Natural killer cell treated with Interleukin-12 subunit alpha and Interleukin-12 subunit beta and Interleukin-15 and Interleukin-18, amount 100 ng/mL, for 72 hours (primary cell): ENCODE results near the gene POLR2L. TPM values are rescaled to one million over a fixed set of nuclear protein-coding genes. Genes with fewer than 3 reads are reported as not detected.

Experiments
- ATAC-seq, 2 donors: fragments of 150-1000 bp; cut with Tn5 transposase in 1 of 2; sonication (Bioruptor Pico), chemical (Tn5 transposase) in 1 of 2; 2 replicates each; pipeline ENCODE4 v1.10.0; 2021
- DNase-seq: peaks from one replicate; pipeline ENCODE4 v3.0.0; 2022; ENCODE audit warnings: low spot score
- H3K27ac Mint-ChIP-seq, 2 donors: 1 replicate in 1 of 2; 2 replicates in 1 of 2; pipeline ENCODE4 v1.8.0; 2022; ENCODE audit warnings: mixed read lengths in 2 of 2, mild to moderate bottlenecking in 1 of 2, moderate library complexity in 1 of 2
- H3K27me3 Mint-ChIP-seq, 2 donors: 1 replicate in 1 of 2; 2 replicates in 1 of 2; pipeline ENCODE4 v1.8.0; 2022; ENCODE audit warnings: mixed read lengths in 2 of 2
- H3K36me3 Mint-ChIP-seq: one replicate; pipeline ENCODE4 v1.8.0; 2022; ENCODE audit warnings: mixed read lengths
- H3K4me1 Mint-ChIP-seq, 2 donors: 1 replicate in 1 of 2; 2 replicates in 1 of 2; pipeline ENCODE4 v1.8.0; 2022; ENCODE audit warnings: low read depth in 2 of 2, mixed read lengths in 2 of 2, mild to moderate bottlenecking in 1 of 2
- H3K4me3 Mint-ChIP-seq: one replicate; pipeline ENCODE4 v1.8.0; 2022; ENCODE audit warnings: mixed read lengths
- H3K9me3 Mint-ChIP-seq: 2 replicates; pipeline ENCODE4 v1.8.0; 2022; ENCODE audit warnings: mixed read lengths
- total RNA-seq, 2 donors: library from RNA; stranded (reverse); gene quantifications; one replicate each; pipeline ENCODE4 v1.2.3, GENCODE V29; 2022

The POLR2L gene
- total RNA-seq, 2 donors from 2014 or later: 97.4 to 97.8 TPM

GRCh38 chr11:833114-833791 lies 9.1 kb downstream of the POLR2L start:
- H3K4me1 Mint-ChIP-seq: peaks cover 7 to 20% of the 10 kb centered on the region in 2 donors
- no peaks in the 10 kb centered on the region for H3K36me3 Mint-ChIP-seq
- H3K9me3 Mint-ChIP-seq: no peaks in the 10 kb centered on the region
- H3K27ac Mint-ChIP-seq: no peak overlapping the region
- peak overlapping the region; percentile 34 for H3K4me3 Mint-ChIP-seq
- DNase-seq: no peak
- ATAC-seq: peak; percentile 46 to 58
- H3K27me3 Mint-ChIP-seq: peaks cover 0 to 11% of the 10 kb centered on the region in 2 donors

DNA sequence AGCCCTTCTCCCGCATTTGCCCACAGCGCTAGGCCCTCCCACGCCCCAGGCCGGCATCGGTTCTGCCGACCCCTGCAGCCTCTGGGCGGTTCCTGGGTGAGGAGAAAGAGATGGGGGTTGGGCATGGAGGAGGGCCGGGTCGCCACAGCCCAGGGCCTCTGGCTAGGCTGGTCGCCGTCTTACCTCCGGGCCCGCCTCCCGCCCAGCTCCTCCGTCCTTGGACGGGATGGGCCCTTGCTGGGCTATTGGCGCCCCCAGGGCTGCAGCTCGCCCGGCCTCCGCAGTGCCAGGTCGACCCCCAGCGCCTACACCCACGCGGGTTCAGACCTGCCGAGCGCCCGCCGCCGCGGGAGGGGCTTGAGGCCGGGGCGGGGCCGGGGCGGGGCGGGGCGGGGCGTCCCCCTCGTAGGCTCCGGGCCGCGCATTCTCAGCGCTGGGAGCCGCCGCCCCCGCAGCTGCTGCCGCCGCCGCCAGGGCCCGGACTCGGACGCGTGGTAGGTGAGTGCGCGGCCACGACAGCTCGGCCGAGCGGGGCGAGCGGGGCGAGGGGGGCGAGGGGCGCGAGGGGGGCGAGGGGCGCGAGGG lies 9.7 kb downstream of the POLR2L start, which contains the start of gene CD151:
Gene CD151, plus strand, starts transcription at position 424 of the 585 bp plus-strand sequence. CDS start 3,118 bp downstream, outside the sequence.
- ATAC-seq (peak; percentile 77 to 82), DNase-seq (no peak)
- Mint-ChIP-seq H3K27ac (no peak within 1 kb of the TSS), H3K4me3 (peak within 1 kb of the TSS; percentile 71), H3K9me3 (no peaks in the 10 kb centered on the region), H3K4me1 (peaks cover 11 to 23% of the 10 kb centered on the region in 2 donors), H3K36me3 (no peaks in the 10 kb centered on the region), H3K27me3 (peaks cover 0 to 15% of the 10 kb centered on the region in 2 donors)

DNA sequence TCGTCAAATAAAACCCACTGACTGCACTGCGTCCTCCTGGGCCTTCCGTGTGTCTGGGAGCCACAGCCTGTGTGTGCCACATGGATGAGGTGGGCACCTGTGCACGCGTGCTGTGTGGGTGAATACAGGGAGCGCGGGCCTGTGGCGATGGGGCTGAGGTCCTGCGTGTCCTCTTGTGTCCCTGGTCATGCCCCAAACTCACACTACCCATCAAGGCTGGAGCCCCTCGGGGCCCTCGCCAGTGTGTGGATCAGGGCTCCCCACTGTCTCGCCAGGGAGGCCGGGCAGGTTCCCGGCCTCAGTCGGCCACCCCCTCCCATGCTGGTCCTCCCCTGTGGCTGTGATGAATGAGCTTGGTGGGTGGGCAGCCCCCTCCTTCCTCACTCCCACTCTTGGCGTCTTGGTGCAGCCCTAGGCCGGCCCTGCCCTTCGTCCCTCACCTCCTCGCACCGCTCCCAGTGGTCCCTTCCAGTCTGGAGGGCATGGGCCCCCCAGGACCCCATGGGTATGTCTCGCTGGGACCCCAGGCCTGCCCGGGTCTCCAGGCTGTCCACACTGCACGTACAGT lies 10.3 kb downstream of the POLR2L start:
- no peak overlapping the region for H3K27ac Mint-ChIP-seq
- peaks cover 10 to 22% of the 10 kb centered on the region in 2 donors for H3K4me1 Mint-ChIP-seq
- no peaks in the 10 kb centered on the region for H3K36me3 Mint-ChIP-seq
- ATAC-seq (no peak), DNase-seq (no peak)
- peaks cover 0 to 17% of the 10 kb centered on the region in 2 donors for H3K27me3 Mint-ChIP-seq
- peak overlapping the region; percentile 71 for H3K4me3 Mint-ChIP-seq
- H3K9me3 Mint-ChIP-seq: no peaks in the 10 kb centered on the region

GRCh38 chr11:831118-831864 lies 11.0 kb downstream of the POLR2L start:
- peak overlapping the region; percentile 71 for H3K4me3 Mint-ChIP-seq
- H3K9me3 Mint-ChIP-seq: no peaks in the 10 kb centered on the region
- no peak for ATAC-seq
- DNase-seq: no peak
- H3K27me3 Mint-ChIP-seq: peaks cover 0 to 17% of the 10 kb centered on the region in 2 donors
- H3K27ac Mint-ChIP-seq: no peak overlapping the region
- H3K36me3 Mint-ChIP-seq: no peaks in the 10 kb centered on the region
- H3K4me1 Mint-ChIP-seq: peaks cover 10 to 22% of the 10 kb centered on the region in 2 donors

DNA sequence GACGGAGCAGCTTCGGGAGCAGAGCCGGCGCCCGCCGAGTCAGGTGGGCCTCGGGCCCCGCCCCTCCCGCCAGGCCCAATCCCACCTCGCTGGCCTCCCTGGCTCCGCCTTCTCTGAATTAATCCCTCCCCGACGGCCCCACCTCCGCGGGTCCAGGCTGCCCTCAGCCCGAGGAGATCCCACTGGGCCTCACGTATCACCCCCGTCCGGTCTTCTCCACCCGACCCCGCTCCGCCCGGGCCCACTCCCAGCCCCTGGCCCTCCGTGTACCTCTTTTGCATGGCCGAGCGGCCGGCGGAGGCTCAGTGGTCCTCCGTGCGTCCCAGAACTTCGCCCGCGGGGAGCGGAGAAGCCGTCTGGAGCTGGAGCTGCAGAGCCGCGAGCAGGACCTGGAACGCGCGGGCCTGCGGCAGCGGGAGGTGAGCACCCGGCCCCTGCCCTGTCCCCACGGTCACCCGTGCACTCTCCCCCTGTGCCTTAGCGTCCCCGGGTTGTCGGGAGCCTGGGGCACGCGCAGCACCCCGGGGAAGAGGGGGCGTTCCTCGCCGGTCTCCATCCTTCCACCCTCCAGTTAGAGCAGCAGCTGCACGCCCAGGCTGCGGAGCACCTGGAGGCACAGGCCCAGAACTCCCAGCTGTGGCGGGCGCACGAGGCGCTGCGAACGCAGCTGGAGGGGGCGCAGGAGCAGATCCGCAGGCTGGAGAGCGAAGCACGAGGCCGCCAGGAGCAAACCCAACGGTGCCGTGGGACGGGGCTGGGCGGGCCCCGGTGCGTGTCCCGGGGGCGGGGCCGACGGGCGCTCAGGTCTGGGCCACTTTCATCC lies 11.8 kb downstream of the POLR2L start:
- Mint-ChIP-seq H3K27me3 (peaks cover 0 to 17% of the 10 kb centered on the region in 2 donors), H3K4me3 (peak overlapping the region; percentile 71), H3K4me1 (peaks cover 10 to 22% of the 10 kb centered on the region in 2 donors), H3K27ac (no peak overlapping the region), H3K9me3 (no peaks in the 10 kb centered on the region), H3K36me3 (no peaks in the 10 kb centered on the region)
- ATAC-seq: peak; percentile 66 to 73
- no peak for DNase-seq

DNA sequence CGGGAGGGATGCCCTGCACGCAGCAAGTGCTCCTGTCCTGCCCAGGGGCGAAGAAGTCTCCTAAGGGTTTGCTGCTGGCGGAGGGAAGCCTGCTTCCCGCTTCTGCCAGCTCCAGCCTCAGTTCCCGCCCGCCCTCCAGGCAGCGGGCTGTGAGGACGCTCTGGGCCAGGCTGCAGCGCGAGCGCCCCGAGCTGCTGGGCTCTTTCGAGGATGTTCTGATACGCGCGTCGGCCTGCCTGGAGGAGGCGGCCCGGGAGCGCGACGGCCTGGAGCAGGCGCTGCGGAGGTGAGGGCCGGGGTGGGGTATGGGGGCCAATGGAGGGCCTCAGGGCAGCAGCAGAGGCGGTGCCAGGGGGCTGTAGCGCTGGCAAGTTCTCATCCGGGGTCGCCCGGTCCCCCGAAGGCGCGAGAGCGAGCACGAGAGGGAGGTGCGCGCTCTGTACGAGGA lies 12.5 kb downstream of the POLR2L start:
- H3K9me3 Mint-ChIP-seq: no peaks in the 10 kb centered on the region
- H3K4me1 Mint-ChIP-seq: peaks cover 10 to 20% of the 10 kb centered on the region in 2 donors
- H3K27ac Mint-ChIP-seq: no peak overlapping the region
- peaks cover 0 to 17% of the 10 kb centered on the region in 2 donors for H3K27me3 Mint-ChIP-seq
- ATAC-seq (peak in 1 of 2 donors; percentile 1), DNase-seq (no peak)
- H3K4me3 Mint-ChIP-seq: peak overlapping the region; percentile 60
- H3K36me3 Mint-ChIP-seq: no peaks in the 10 kb centered on the region

DNA sequence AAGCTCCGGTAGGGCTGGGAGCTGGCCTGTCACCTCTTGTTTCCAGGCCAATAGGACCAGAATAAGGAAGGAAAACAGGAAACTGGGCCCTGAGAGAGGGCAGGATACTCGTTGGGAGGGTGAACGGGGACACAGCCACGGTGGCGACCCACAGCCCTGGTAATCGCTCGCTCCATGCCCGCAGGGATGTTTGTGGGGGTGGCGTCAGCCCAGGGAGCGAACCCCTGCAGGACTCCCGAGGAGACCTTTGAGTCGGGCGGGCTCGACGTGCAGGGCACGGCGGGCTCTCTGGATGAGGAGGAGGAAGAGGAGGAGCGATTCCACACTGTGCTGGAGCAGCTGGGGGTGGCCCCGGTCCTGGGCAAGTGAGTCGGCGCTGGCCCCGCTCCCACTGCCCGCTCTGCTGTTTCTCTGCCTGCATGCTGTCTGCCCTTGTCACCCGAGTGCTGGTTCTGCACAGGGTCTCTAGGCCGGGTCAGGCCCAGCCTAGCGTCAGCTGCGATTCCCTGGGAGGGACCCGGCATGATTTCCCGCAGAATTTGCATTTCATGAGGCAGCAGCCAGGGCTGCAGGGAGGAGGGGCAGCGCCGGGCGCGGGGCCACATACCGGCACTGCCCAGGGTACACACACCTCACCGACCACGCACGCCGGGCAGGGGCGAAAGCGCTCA lies 13.0 kb downstream of the POLR2L start:
- ATAC-seq: no peak
- Mint-ChIP-seq H3K4me1 (peaks cover 10 to 20% of the 10 kb centered on the region in 2 donors), H3K9me3 (no peaks in the 10 kb centered on the region), H3K4me3 (peak overlapping the region; percentile 51), H3K27me3 (peaks cover 0 to 17% of the 10 kb centered on the region in 2 donors), H3K27ac (no peak overlapping the region), H3K36me3 (no peaks in the 10 kb centered on the region)
- no peak for DNase-seq

DNA sequence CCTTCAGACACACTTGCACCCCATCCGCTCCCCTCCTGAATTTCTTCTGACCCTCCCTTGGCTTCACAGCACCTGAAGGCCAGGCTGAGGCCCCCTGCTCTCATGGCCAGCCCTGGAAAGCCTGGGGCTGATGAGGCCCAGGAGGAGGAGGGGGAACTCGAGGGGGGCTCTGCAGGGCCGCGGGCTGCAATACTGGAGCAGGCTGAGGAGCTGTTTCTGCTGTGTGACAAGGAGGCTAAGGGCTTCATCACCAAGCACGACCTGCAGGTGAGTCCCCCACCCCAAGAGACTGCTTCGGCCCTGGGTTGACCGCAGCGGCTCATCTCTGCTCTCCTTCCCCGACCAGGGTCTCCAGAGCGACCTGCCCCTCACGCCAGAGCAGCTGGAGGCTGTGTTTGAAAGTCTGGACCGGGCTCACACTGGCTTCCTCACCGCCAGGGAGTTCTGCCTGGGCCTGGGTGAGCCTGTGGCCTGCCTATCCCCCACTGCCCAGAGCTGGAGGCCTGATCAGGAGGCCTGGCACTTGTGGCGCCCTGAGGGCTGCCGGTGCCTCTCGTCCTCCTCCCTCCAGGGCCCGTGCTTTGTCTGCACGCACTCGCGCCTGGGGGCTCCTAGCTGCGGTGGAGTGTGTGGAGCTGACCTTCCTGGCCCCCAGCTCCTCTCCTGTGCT lies 13.7 kb downstream of the POLR2L start:
- H3K27ac Mint-ChIP-seq: no peak overlapping the region

DNA sequence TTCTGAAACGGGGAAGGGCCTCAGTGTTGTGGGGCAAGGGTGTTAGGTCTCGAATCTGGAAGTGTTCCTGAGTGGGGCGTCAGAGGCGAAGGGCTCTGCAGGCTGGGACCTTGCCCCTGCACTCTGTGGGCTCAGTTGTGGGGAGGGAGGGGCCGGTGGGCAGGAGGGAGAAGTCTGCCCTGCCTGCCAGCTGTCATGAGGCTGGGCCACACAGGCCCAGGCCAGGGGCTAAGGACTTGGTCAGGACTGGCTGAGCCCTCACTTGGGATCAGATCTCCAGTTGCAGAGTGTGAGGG lies 14.5 kb downstream of the POLR2L start, which contains the start of gene CRACR2B:
Gene CRACR2B, plus strand, starts transcription at position 23 of the 296 bp plus-strand sequence. CDS start 689 bp downstream, outside the sequence.
- H3K4me1 Mint-ChIP-seq: peaks cover 10 to 17% of the 10 kb centered on the region in 2 donors
- H3K4me3 Mint-ChIP-seq: peak within 1 kb of the TSS; percentile 67
- peaks cover 0 to 17% of the 10 kb centered on the region in 2 donors for H3K27me3 Mint-ChIP-seq
- DNase-seq (no peak), ATAC-seq (no peak)
- H3K9me3 Mint-ChIP-seq: no peaks in the 10 kb centered on the region
- H3K36me3 Mint-ChIP-seq: no peaks in the 10 kb centered on the region
- H3K27ac Mint-ChIP-seq: peak within 1 kb of the TSS in 1 of 2 donors; percentile 62

More for the DNA sequence above, 13.7 kb downstream of the POLR2L start:
- peaks cover 10 to 17% of the 10 kb centered on the region in 2 donors for H3K4me1 Mint-ChIP-seq
- peaks cover 0 to 17% of the 10 kb centered on the region in 2 donors for H3K27me3 Mint-ChIP-seq
- no peaks in the 10 kb centered on the region for H3K9me3 Mint-ChIP-seq
- H3K36me3 Mint-ChIP-seq: no peaks in the 10 kb centered on the region
- ATAC-seq (no peak), DNase-seq (no peak)
- peak overlapping the region; percentile 67 for H3K4me3 Mint-ChIP-seq

DNA sequence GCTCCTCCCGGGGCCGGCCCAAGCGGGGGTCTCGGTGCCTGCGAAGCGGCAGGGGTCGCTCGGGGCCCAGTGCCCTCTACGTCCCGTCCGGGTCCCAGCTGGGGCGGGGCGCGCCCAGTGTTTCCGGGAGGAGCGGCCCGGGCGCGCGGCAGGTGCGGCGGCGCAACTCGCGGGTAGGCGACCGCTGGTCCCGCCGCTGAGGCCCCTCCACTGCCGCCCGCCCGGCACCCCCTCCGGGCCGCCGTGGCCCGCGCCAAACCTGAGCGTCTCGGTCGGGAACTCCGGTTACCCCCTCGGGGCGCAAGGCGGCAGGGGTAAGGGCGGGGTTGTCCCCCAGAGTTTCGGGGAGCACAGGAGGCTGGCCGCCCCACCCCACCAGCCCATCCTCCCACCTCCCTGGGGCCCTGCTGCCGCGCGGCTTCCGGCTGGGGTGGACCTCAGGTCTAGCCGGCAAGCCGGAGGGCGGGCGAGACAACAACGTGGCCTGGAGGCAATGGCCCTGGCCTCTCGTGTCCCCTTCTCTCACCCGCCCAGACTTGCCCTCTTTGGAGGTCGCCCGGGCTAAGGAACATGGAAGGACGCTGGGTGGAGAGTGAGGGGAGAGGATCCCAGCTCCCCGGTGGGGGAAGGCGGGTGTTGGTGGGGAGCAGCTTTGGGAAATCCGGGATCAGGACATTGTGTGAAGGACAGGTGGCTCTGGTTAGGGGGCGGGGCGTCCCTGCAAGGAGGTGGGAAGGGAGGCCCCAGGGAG lies 15.0 kb downstream of the POLR2L start:
- peaks cover 0 to 17% of the 10 kb centered on the region in 2 donors for H3K27me3 Mint-ChIP-seq
- H3K27ac Mint-ChIP-seq: peak overlapping the region in 1 of 2 donors; percentile 62
- peaks cover 10 to 17% of the 10 kb centered on the region in 2 donors for H3K4me1 Mint-ChIP-seq
- H3K4me3 Mint-ChIP-seq: peak overlapping the region; percentile 67
- no peaks in the 10 kb centered on the region for H3K9me3 Mint-ChIP-seq
- no peaks in the 10 kb centered on the region for H3K36me3 Mint-ChIP-seq
- DNase-seq (no peak), ATAC-seq (peak; percentile 33 to 55)

GRCh38 chr11:826836-827145 lies 15.5 kb downstream of the POLR2L start:
- Mint-ChIP-seq H3K9me3 (no peaks in the 10 kb centered on the region), H3K4me1 (peaks cover 10 to 20% of the 10 kb centered on the region in 2 donors), H3K4me3 (peak overlapping the region; percentile 61), H3K36me3 (no peaks in the 10 kb centered on the region), H3K27ac (no peak overlapping the region), H3K27me3 (peaks cover 0 to 17% of the 10 kb centered on the region in 2 donors)
- ATAC-seq (no peak), DNase-seq (no peak)

GRCh38 chr11:826227-826621 lies 16.1 kb downstream of the POLR2L start:
- Mint-ChIP-seq H3K27me3 (peaks cover 0 to 13% of the 10 kb centered on the region in 2 donors), H3K9me3 (no peaks in the 10 kb centered on the region), H3K4me1 (peaks cover 10 to 19% of the 10 kb centered on the region in 2 donors), H3K36me3 (no peaks in the 10 kb centered on the region), H3K4me3 (peak overlapping the region; percentile 61), H3K27ac (no peak overlapping the region)
- DNase-seq: no peak
- ATAC-seq: no peak
